ENCODE measurements around the gene MMRN2.

GRCh38 chr10:86968271-86968993 is 11.0 kb upstream of the MMRN2 start, which contains the start of gene ADIRF:
- no peak for TF ChIP-seq CEBPB (IDR thresholded peaks at IDR 0.05)
- TF ChIP-seq, protein P1, sequence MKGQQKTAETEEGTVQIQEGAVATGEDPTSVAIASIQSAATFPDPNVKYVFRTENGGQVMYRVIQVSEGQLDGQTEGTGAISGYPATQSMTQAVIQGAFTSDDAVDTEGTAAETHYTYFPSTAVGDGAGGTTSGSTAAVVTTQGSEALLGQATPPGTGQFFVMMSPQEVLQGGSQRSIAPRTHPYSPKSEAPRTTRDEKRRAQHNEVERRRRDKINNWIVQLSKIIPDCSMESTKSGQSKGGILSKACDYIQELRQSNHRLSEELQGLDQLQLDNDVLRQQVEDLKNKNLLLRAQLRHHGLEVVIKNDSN (IDR thresholded peaks at IDR 0.05) = no peak
- no peak for TF ChIP-seq YY1 (IDR thresholded peaks at IDR 0.05; ENCODE audit: low read depth)
- no peak for TF ChIP-seq RAD21 (IDR thresholded peaks at IDR 0.05; ENCODE audit: low read depth)
- TF ChIP-seq TEAD4 (IDR thresholded peaks at IDR 0.05) = no peak
- no peak for TF ChIP-seq EP300 (IDR thresholded peaks at IDR 0.05; ENCODE audit: borderline replicate concordance)
- TF ChIP-seq TAF1 (IDR thresholded peaks at IDR 0.05; ENCODE audit: low read depth) = no peak
- TF ChIP-seq, protein P2, sequence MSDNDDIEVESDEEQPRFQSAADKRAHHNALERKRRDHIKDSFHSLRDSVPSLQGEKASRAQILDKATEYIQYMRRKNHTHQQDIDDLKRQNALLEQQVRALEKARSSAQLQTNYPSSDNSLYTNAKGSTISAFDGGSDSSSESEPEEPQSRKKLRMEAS (IDR thresholded peaks at IDR 0.05) = no peak
- no peak for TF ChIP-seq FOXM1 (IDR thresholded peaks at IDR 0.05; ENCODE audit: borderline replicate concordance, low read depth)
- TF ChIP-seq NFIC (IDR thresholded peaks at IDR 0.05) = no peak

All from Ishikawa (cell line).